Measurements from ENCODE around the gene LAMA2.

LAMA2 gene

GRCh38 chr6:129233458-129234134, 350.7 kb downstream of the LAMA2 start:
- Histone ChIP-seq H3K4me3 (no peak overlapping the region), H3K27ac (no peak overlapping the region)
- DNase-seq (ENCODE audit: low spot score): no peak
- no peak for TF ChIP-seq CTCF (IDR thresholded peaks at IDR 0.05)

GRCh38 chr6:129235167-129236000, 352.4 kb downstream of the LAMA2 start:
- TF ChIP-seq CTCF (IDR thresholded peaks at IDR 0.05): no peak
- DNase-seq (ENCODE audit: low spot score): no peak
- Histone ChIP-seq H3K27ac (peak overlapping the region in 1 of 2 donors; percentile 15), H3K4me3 (no peak overlapping the region)

- no peak for DNase-seq (ENCODE audit: low spot score)
- no peak for TF ChIP-seq CTCF (IDR thresholded peaks at IDR 0.05)
- H3K4me3 ChIP-seq: no peak overlapping the region
- no peak overlapping the region for H3K27ac ChIP-seq
Observed at GRCh38 chr6:129236001-129236517, 353.1 kb downstream of the LAMA2 start.

- no peak for DNase-seq (ENCODE audit: low spot score)
Observed at GRCh38 chr6:129238991-129239390, 356.1 kb downstream of the LAMA2 start.

GRCh38 chr6:129239825-129240491, 357.0 kb downstream of the LAMA2 start:
- TF ChIP-seq CTCF (IDR thresholded peaks at IDR 0.05): no peak
- H3K27ac ChIP-seq: no peak overlapping the region
- no peak for DNase-seq (ENCODE audit: low spot score)
- H3K4me3 ChIP-seq: no peak overlapping the region

More at GRCh38 chr6:129238991-129239390, 356.1 kb downstream of the LAMA2 start:
- Histone ChIP-seq H3K27ac (no peak overlapping the region), H3K4me3 (no peak overlapping the region)
- no peak for TF ChIP-seq CTCF (IDR thresholded peaks at IDR 0.05)

GRCh38 chr6:129240492-129240853, 357.5 kb downstream of the LAMA2 start:
- TF ChIP-seq CTCF (IDR thresholded peaks at IDR 0.05): no peak
- H3K4me3 ChIP-seq: no peak overlapping the region
- DNase-seq (ENCODE audit: low spot score): no peak
- no peak overlapping the region for H3K27ac ChIP-seq

Measured in coronary artery (tissue), 2 donors.